ENCODE data around the gene CDHR2. TPM values are rescaled to one million over a fixed set of nuclear protein-coding genes. Genes with fewer than 3 reads are reported as not detected.

CDHR2 gene
- total and polyA plus RNA-seq, 2 experiments from 2014 or later, result not detected

DNA sequence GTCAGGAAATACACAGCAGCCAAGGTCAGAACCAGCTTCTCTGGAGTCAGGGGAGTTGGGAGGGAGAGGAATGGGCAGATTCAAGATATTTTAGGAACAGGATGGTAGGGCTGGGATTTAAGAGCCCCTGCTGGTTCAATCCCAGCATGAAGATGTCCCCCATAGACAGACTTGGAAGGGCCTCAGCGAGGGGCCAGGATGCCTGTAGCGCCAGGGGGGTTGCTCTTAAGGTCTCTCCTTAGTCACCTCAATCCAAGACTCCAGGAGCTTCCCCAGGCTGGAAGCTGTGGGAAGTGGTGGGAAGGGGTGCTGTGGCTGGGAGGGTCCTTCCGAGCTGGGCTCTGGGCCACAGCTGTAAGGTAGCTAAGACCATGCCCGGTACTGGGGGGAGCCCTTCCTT lies 90.1 kb downstream of the CDHR2 start:
- no peaks in the 10 kb centered on the region for H3K9me2 ChIP-seq (ENCODE audit: insufficient read depth)
- H3K4me2 ChIP-seq (ENCODE audit: unreplicated experiment), result no peak overlapping the region
- in situ Hi-C loops (cut with MboI), result no loop called here
- WGBS, 2 experiments (ENCODE audit: low coverage in 1 of 2, low lambda C conversion rate in 2 of 2, missing lambda C conversion rate in 2 of 2), result 19 to 27% methylated on average over 3 to 4 of the region's 4 CpGs
- no peaks in the 10 kb centered on the region for H3K36me3 ChIP-seq (ENCODE audit: low read depth)
- H2AFZ ChIP-seq, result no peak overlapping the region
- H4K20me1 ChIP-seq (ENCODE audit: insufficient read depth), result no peaks in the 10 kb centered on the region
- no peak overlapping the region for H3K27ac ChIP-seq
- DNase-seq, result no peak
- H3K9me3 ChIP-seq (ENCODE audit: low read depth), result no peaks in the 10 kb centered on the region
- no peaks in the 10 kb centered on the region for H3K4me1 ChIP-seq (ENCODE audit: insufficient read depth)
- no peaks in the 10 kb centered on the region for H3F3A ChIP-seq (ENCODE audit: insufficient read depth)
- H3K9ac ChIP-seq, result no peak overlapping the region
- no peak for TF ChIP-seq EZH2 (IDR thresholded peaks at IDR 0.05; ENCODE audit: insufficient read depth, poor library complexity, severe bottlenecking)
- no peak for TF ChIP-seq EZH2phosphoT487 (IDR thresholded peaks at IDR 0.05; ENCODE audit: insufficient read depth, low read depth)
- H3K4me3 ChIP-seq, result no peak overlapping the region
- no peaks in the 10 kb centered on the region for H3K79me2 ChIP-seq (ENCODE audit: insufficient read depth)
- H3K27me3 ChIP-seq (replicated peaks; ENCODE audit: insufficient read depth), result peaks cover 18% of the 10 kb centered on the region

GRCh38 chr5:176639981-176640380 lies 90.8 kb downstream of the CDHR2 start:
- no peak overlapping the region for H3K27ac ChIP-seq
- in situ Hi-C loops (cut with MboI), result no loop called here
- no peaks in the 10 kb centered on the region for H3K4me1 ChIP-seq (ENCODE audit: insufficient read depth)
- H3K79me2 ChIP-seq (ENCODE audit: insufficient read depth), result no peaks in the 10 kb centered on the region
- no peaks in the 10 kb centered on the region for H3K9me2 ChIP-seq (ENCODE audit: insufficient read depth)
- no peak overlapping the region for H2AFZ ChIP-seq
- DNase-seq, result peak; percentile 66
- no peak overlapping the region for H3K4me3 ChIP-seq
- no peak overlapping the region for H3K9ac ChIP-seq
- no peaks in the 10 kb centered on the region for H3F3A ChIP-seq (ENCODE audit: insufficient read depth)
- H3K36me3 ChIP-seq (ENCODE audit: low read depth), result no peaks in the 10 kb centered on the region
- 3 to 11% methylated on average over 4 of the region's 4 CpGs for WGBS, 2 experiments (ENCODE audit: low coverage in 1 of 2, low lambda C conversion rate in 2 of 2, missing lambda C conversion rate in 2 of 2)
- no peak overlapping the region for H3K4me2 ChIP-seq (ENCODE audit: unreplicated experiment)
- H3K9me3 ChIP-seq (ENCODE audit: low read depth), result no peaks in the 10 kb centered on the region
- H4K20me1 ChIP-seq (ENCODE audit: insufficient read depth), result no peaks in the 10 kb centered on the region
- peaks cover 13% of the 10 kb centered on the region; the same call in 1 of the 2 replicates for H3K27me3 ChIP-seq (replicated peaks; ENCODE audit: insufficient read depth)
- TF ChIP-seq EZH2phosphoT487 (IDR thresholded peaks at IDR 0.05; ENCODE audit: insufficient read depth, low read depth) (no peak), EZH2 (IDR thresholded peaks at IDR 0.05; ENCODE audit: insufficient read depth, poor library complexity, severe bottlenecking) (no peak)

GRCh38 chr5:176640616-176641015 lies 91.5 kb downstream of the CDHR2 start:
- Histone ChIP-seq H3K9me3 (ENCODE audit: low read depth) (no peaks in the 10 kb centered on the region), H3K4me2 (ENCODE audit: unreplicated experiment) (no peak overlapping the region), H3K36me3 (ENCODE audit: low read depth) (no peaks in the 10 kb centered on the region), H3K9ac (no peak overlapping the region), H3K27ac (no peak overlapping the region), H4K20me1 (ENCODE audit: insufficient read depth) (no peaks in the 10 kb centered on the region), H3K79me2 (ENCODE audit: insufficient read depth) (no peaks in the 10 kb centered on the region), H2AFZ (no peak overlapping the region), H3K4me3 (no peak overlapping the region), H3K27me3 (replicated peaks; ENCODE audit: insufficient read depth) (peaks cover 12% of the 10 kb centered on the region; the same call in 1 of the 2 replicates), H3K4me1 (ENCODE audit: insufficient read depth) (no peaks in the 10 kb centered on the region), H3K9me2 (ENCODE audit: insufficient read depth) (no peaks in the 10 kb centered on the region), H3F3A (ENCODE audit: insufficient read depth) (no peaks in the 10 kb centered on the region)
- in situ Hi-C loops (cut with MboI), result no loop called here
- 57 to 66% methylated on average over 4 of the region's 4 CpGs for WGBS, 2 experiments (ENCODE audit: low coverage in 1 of 2, low lambda C conversion rate in 2 of 2, missing lambda C conversion rate in 2 of 2)
- DNase-seq, result no peak
- TF ChIP-seq EZH2phosphoT487 (IDR thresholded peaks at IDR 0.05; ENCODE audit: insufficient read depth, low read depth) (no peak), EZH2 (IDR thresholded peaks at IDR 0.05; ENCODE audit: insufficient read depth, poor library complexity, severe bottlenecking) (no peak)

DNA sequence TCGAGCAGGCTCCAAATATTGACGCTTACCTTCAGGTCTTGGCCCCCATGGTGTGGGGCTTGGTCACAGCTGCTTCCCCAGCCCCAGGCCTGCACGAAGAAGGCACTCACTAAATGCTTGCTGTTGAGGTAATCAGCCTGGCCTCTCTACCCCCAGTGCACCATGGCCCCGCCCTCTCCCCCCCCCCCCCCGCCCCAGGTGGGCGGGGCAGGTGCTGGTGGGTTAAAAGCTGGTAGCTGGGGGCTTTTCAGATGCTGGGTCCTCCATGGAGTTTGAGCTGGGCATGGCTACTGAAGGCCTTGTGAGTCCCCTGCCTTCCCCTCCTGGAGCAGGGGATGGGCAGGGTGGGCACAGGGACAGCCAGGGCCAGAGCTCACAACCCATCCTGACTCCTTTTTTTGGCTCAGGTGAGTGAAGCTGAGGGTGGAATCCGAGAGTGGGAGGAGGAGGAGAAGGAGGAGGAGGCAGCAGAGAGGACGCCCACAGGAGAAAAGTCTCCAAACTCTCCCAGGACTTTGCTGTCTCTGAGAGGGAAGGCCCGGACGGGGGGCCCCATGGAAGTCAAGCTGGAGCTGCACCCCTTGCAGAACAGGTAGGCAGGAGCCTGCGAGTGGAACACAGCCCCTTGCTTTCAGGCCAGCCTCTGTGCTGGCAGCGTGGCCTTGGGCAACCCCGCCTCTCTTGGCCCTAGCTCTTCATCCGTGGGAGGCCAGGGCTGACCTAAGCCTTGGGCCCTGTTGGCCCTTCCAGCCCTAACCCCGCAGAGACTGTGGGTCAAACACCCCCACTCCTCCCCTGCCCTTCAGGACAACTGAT lies 93.7 kb downstream of the CDHR2 start:
- Histone ChIP-seq H3K9me2 (ENCODE audit: insufficient read depth) (no peaks in the 10 kb centered on the region), H3F3A (ENCODE audit: insufficient read depth) (no peaks in the 10 kb centered on the region), H2AFZ (no peak overlapping the region), H3K79me2 (ENCODE audit: insufficient read depth) (peaks cover 4% of the 10 kb centered on the region; the same call in 1 of the 2 replicates), H3K36me3 (ENCODE audit: low read depth) (no peaks in the 10 kb centered on the region), H3K4me1 (ENCODE audit: insufficient read depth) (no peaks in the 10 kb centered on the region), H3K27me3 (replicated peaks; ENCODE audit: insufficient read depth) (peaks cover 9% of the 10 kb centered on the region; the same call in 1 of the 2 replicates), H3K27ac (no peak overlapping the region), H3K4me2 (ENCODE audit: unreplicated experiment) (no peak overlapping the region), H3K9ac (no peak overlapping the region), H3K9me3 (ENCODE audit: low read depth) (no peaks in the 10 kb centered on the region), H3K4me3 (no peak overlapping the region), H4K20me1 (ENCODE audit: insufficient read depth) (no peaks in the 10 kb centered on the region)
- TF ChIP-seq EZH2 (IDR thresholded peaks at IDR 0.05; ENCODE audit: insufficient read depth, poor library complexity, severe bottlenecking), result no peak
- no peak for TF ChIP-seq EZH2phosphoT487 (IDR thresholded peaks at IDR 0.05; ENCODE audit: insufficient read depth, low read depth)
- WGBS, 2 experiments (ENCODE audit: low coverage in 1 of 2, low lambda C conversion rate in 2 of 2, missing lambda C conversion rate in 2 of 2), result 43 to 53% methylated on average over 11 to 14 of the region's 15 CpGs
- in situ Hi-C loops (cut with MboI), result no loop called here
- peak; percentile 28 for DNase-seq
